Fibroblast of lung (primary cell): ENCODE measurements around the gene WNT8A. TPM values are rescaled to one million over a fixed set of nuclear protein-coding genes. Genes with fewer than 3 reads are reported as not detected.
A peak's percentile ranks its signal among the peaks of the same experiment; 100 is the strongest.

Source experiments
- DNase-seq, 2 donors: peaks; one replicate each; pipeline versions ENCODE4 v3.0.0 to v3.0.0-alpha.2; 2010; ENCODE audit warnings: low read depth in 2 of 2
- H2AFZ ChIP-seq: 2 replicates; pipeline ENCODE4 v1.5.1; 2012; ENCODE audit warnings: low read length, control low read depth, inconsistent platforms
- H3K27ac ChIP-seq: 2 replicates; pipeline ENCODE4 v1.5.1; 2011; ENCODE audit warnings: low read length, control low read depth; ENCODE audit not compliant: insufficient read depth
- H3K27me3 ChIP-seq: 2 replicates; pipeline ENCODE4 v1.5.1; 2011; ENCODE audit warnings: mild to moderate bottlenecking, low read length; ENCODE audit not compliant: control insufficient read depth, insufficient read depth
- H3K36me3 ChIP-seq: 2 replicates; pipeline ENCODE4 v1.5.1; 2011; ENCODE audit warnings: low read length; ENCODE audit not compliant: control insufficient read depth, insufficient read depth
- H3K4me1 ChIP-seq: 2 replicates; pipeline ENCODE4 v1.5.1; 2011; ENCODE audit warnings: low read length; ENCODE audit not compliant: control insufficient read depth, insufficient read depth; ENCODE audit errors: extremely low read depth
- H3K4me2 ChIP-seq: 2 replicates; pipeline ENCODE4 v1.5.1; 2011; ENCODE audit warnings: low read length, control low read depth; ENCODE audit not compliant: insufficient read depth; ENCODE audit errors: extremely low read depth
- H3K4me3 ChIP-seq, 4 experiments: fragments of 200-600 bp in 1 of 4; sonication (generic) in 1 of 4; replicated peaks in 1 of 4; 2 replicates each; pipeline ENCODE4 v1.5.1; 2011 to 2016; ENCODE audit warnings: low read length in 4 of 4, low read depth in 3 of 4, mild to moderate bottlenecking in 3 of 4, control low read depth in 2 of 4, inconsistent platforms in 1 of 4, mixed read lengths in 1 of 4; ENCODE audit not compliant: insufficient read depth in 1 of 4; ENCODE audit errors: control extremely low read depth in 1 of 4
- H3K79me2 ChIP-seq: 2 replicates; pipeline ENCODE4 v1.5.1; 2012; ENCODE audit warnings: mild to moderate bottlenecking, low read length, inconsistent platforms; ENCODE audit not compliant: control insufficient read depth, insufficient read depth
- H3K9ac ChIP-seq: 2 replicates; pipeline ENCODE4 v1.5.1; 2011; ENCODE audit warnings: mild to moderate bottlenecking, low read length, control low read depth; ENCODE audit not compliant: insufficient read depth
- H3K9me3 ChIP-seq: 2 replicates; pipeline ENCODE4 v1.5.1; 2012; ENCODE audit warnings: low read depth, low read length; ENCODE audit not compliant: control insufficient read depth, insufficient read depth
- H4K20me1 ChIP-seq: 2 replicates; pipeline ENCODE4 v1.5.1; 2011; ENCODE audit warnings: low read length; ENCODE audit not compliant: control insufficient read depth, insufficient read depth; ENCODE audit errors: extremely low read depth
- EZH2 ChIP-seq: IDR thresholded peaks from 2 replicates; pipeline ENCODE4 v1.5.1; 2012; ENCODE audit warnings: low read length, control low read depth, mild to moderate bottlenecking; ENCODE audit errors: missing control alignments
- polyA plus RNA-seq, 2 donors: library from polyadenylated mRNA; depleted of rRNA in 1 of 2; stranded (reverse) in 1 of 2; unstranded in 1 of 2; fragments of >200 nt; gene quantifications; 2 replicates each; pipeline ENCODE4 v1.2.1, GENCODE V29; 2011 to 2012; ENCODE audit warnings: missing spikeins in 1 of 2
- total RNA-seq: library from RNA; depleted of rRNA; stranded (reverse); fragments of >200 nt; gene quantifications from 2 replicates; pipeline ENCODE4 v1.2.1, GENCODE V29; 2014
- TF ChIP-seq, protein P1 (sequence below), 2 donors: IDR thresholded peaks in 1 of 2; conservative IDR thresholded peaks in 1 of 2; 1 replicate in 1 of 2; 2 replicates in 1 of 2; pipeline ENCODE4 v1.5.1; 2011 to 2012; ENCODE audit warnings: low read length in 2 of 2, control low read depth in 1 of 2, inconsistent platforms in 1 of 2, low read depth in 1 of 2, mild to moderate bottlenecking in 1 of 2

WNT8A gene
- total and polyA plus RNA-seq, 2 donors (not counting 1 experiment from before 2014, with no cell fraction given) = not detected

DNA sequence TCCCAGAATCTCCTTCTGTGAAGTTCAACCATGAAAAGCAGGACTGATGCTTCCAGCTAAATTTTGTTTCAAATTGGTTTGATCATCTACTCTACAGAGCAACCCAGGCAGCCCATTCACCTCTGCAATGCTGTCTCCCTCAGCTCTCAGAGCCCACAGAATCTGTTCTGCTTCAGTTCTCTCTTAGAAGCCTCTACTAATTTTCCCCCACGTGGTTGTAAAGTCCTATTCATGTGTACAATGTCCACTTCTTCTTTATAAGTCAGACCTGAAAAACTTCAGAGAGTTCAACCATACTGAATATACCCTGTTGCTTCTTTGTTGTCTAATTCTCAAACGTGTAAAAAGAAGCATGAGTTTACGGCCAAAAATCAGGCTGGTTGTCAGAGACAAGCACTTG lies 29.6 kb upstream of the WNT8A start:
- no peaks in the 10 kb centered on the region for H3K4me1 ChIP-seq
- TF ChIP-seq, protein P1, sequence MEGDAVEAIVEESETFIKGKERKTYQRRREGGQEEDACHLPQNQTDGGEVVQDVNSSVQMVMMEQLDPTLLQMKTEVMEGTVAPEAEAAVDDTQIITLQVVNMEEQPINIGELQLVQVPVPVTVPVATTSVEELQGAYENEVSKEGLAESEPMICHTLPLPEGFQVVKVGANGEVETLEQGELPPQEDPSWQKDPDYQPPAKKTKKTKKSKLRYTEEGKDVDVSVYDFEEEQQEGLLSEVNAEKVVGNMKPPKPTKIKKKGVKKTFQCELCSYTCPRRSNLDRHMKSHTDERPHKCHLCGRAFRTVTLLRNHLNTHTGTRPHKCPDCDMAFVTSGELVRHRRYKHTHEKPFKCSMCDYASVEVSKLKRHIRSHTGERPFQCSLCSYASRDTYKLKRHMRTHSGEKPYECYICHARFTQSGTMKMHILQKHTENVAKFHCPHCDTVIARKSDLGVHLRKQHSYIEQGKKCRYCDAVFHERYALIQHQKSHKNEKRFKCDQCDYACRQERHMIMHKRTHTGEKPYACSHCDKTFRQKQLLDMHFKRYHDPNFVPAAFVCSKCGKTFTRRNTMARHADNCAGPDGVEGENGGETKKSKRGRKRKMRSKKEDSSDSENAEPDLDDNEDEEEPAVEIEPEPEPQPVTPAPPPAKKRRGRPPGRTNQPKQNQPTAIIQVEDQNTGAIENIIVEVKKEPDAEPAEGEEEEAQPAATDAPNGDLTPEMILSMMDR (conservative IDR thresholded peaks at IDR 0.05 in 1 of 2, IDR thresholded peaks at IDR 0.05 in 1 of 2; ENCODE audit: low read depth in 1 of 2, low read length in 2 of 2) = no peak
- TF ChIP-seq EZH2 = no peak
- H3K27ac ChIP-seq = no peak overlapping the region
- H3K27me3 ChIP-seq = no peaks in the 10 kb centered on the region
- DNase-seq = no peak
- no peak overlapping the region for H2AFZ ChIP-seq
- no peaks in the 10 kb centered on the region for H3K79me2 ChIP-seq
- H4K20me1 ChIP-seq = no peaks in the 10 kb centered on the region
- no peak overlapping the region for H3K4me2 ChIP-seq
- H3K9me3 ChIP-seq = no peaks in the 10 kb centered on the region
- H3K9ac ChIP-seq = no peak overlapping the region
- no peaks in the 10 kb centered on the region for H3K36me3 ChIP-seq
- H3K4me3 ChIP-seq = no peak overlapping the region

DNA sequence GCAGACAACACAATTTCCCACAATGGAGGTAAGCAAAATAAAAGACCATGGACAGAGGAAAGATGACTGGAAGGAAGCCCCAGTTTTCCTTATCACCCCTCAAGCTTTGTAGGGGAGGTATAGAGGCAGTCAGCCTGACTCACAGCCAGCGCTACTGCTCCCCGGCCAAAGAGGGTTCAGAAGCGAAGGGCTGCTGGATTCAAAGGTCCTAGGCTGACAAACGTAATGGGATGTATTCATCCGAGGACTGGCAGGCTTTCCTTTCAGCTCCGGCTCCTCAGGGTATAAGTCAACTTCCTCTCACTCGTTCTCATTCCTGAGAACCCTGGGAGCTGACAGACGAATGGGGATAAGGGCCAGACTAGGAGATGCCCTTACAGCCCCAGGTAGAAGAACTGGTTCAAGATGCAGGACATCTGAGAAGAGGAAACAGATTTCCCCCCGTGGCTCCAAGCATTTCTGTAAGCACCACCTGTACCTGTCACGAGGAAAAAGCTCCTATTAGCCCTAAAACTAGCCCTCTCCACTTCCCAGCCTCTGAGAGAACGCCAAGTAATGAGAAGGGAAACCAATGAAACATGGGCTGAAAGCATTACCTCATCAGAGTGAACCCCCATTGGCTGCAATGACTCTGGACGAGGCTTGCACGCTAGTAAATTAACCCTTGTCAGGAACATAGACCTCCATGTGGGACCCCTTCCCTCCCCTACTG lies 28.8 kb upstream of the WNT8A start:
- Histone ChIP-seq H3K9ac (no peak overlapping the region), H3K79me2 (no peaks in the 10 kb centered on the region), H2AFZ (no peak overlapping the region), H3K4me3 (no peak overlapping the region), H3K9me3 (no peaks in the 10 kb centered on the region), H3K27me3 (no peaks in the 10 kb centered on the region), H3K27ac (no peak overlapping the region), H3K4me2 (no peak overlapping the region), H3K4me1 (no peaks in the 10 kb centered on the region), H3K36me3 (no peaks in the 10 kb centered on the region), H4K20me1 (no peaks in the 10 kb centered on the region)
- no peak for TF ChIP-seq EZH2
- TF ChIP-seq, protein P1 (conservative IDR thresholded peaks at IDR 0.05 in 1 of 2, IDR thresholded peaks at IDR 0.05 in 1 of 2; ENCODE audit: low read depth in 1 of 2, low read length in 2 of 2) = no peak
- DNase-seq = peak in 1 of 2 donors; percentile 14

DNA sequence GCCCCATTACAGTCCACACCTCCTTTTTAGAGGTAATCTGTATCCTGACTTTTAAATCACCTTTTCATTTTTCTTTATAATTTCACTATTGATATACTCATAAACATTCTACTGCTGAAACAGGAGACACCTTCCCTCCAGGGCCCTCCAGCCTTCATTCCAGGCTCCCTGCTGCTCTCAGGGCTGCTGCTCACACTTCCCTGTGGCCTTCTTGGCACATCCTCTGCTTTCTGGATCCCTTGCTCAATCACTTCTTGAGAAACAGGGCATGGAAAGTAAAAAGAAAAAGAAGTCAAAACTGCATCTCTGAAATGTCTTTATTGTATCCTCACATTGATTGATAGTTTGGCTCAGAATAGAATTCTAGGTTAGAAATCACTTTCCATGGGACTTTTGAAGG lies 19.3 kb upstream of the WNT8A start:
- no peak overlapping the region for H3K9ac ChIP-seq
- H3K27ac ChIP-seq = no peak overlapping the region
- DNase-seq = no peak
- H3K27me3 ChIP-seq = no peaks in the 10 kb centered on the region
- no peak for TF ChIP-seq EZH2
- TF ChIP-seq, protein P1 (conservative IDR thresholded peaks at IDR 0.05 in 1 of 2, IDR thresholded peaks at IDR 0.05 in 1 of 2; ENCODE audit: low read depth in 1 of 2, low read length in 2 of 2) = no peak
- H3K4me3 ChIP-seq = no peak overlapping the region
- no peak overlapping the region for H3K4me2 ChIP-seq
- no peaks in the 10 kb centered on the region for H4K20me1 ChIP-seq
- H3K36me3 ChIP-seq = no peaks in the 10 kb centered on the region
- no peaks in the 10 kb centered on the region for H3K4me1 ChIP-seq
- H3K9me3 ChIP-seq = no peaks in the 10 kb centered on the region
- H2AFZ ChIP-seq = no peak overlapping the region
- no peaks in the 10 kb centered on the region for H3K79me2 ChIP-seq
